ENCODE data around the gene RBP3.

- TF ChIP-seq REST (IDR thresholded peaks at IDR 0.05; ENCODE audit: low read depth): no peak
- TF ChIP-seq CTCF (IDR thresholded peaks at IDR 0.05 in 2 of 3, conservative IDR thresholded peaks at IDR 0.05 in 1 of 3; ENCODE audit: borderline replicate concordance in 1 of 3, insufficient read depth in 1 of 3, low read depth in 2 of 3, low read length in 2 of 3): no peak
- no peak for TF ChIP-seq POLR2AphosphoS5 (IDR thresholded peaks at IDR 0.05; ENCODE audit: low read depth, low read length)
- no peak for TF ChIP-seq POLR2A (IDR thresholded peaks at IDR 0.05; ENCODE audit: borderline replicate concordance, extremely low read depth, insufficient read depth, insufficient read length)
- TF ChIP-seq MAX (IDR thresholded peaks at IDR 0.05): no peak
These were observed 20.4 kb downstream of the RBP3 start for GRCh38 chr10:47368431-47369180.
